ENCODE data around the gene UTS2B. TPM values are rescaled to one million over a fixed set of nuclear protein-coding genes. Genes with fewer than 3 reads are reported as not detected.

Gene UTS2B
- total RNA-seq, 1 experiment from 2014 or later, result not detected

DNA sequence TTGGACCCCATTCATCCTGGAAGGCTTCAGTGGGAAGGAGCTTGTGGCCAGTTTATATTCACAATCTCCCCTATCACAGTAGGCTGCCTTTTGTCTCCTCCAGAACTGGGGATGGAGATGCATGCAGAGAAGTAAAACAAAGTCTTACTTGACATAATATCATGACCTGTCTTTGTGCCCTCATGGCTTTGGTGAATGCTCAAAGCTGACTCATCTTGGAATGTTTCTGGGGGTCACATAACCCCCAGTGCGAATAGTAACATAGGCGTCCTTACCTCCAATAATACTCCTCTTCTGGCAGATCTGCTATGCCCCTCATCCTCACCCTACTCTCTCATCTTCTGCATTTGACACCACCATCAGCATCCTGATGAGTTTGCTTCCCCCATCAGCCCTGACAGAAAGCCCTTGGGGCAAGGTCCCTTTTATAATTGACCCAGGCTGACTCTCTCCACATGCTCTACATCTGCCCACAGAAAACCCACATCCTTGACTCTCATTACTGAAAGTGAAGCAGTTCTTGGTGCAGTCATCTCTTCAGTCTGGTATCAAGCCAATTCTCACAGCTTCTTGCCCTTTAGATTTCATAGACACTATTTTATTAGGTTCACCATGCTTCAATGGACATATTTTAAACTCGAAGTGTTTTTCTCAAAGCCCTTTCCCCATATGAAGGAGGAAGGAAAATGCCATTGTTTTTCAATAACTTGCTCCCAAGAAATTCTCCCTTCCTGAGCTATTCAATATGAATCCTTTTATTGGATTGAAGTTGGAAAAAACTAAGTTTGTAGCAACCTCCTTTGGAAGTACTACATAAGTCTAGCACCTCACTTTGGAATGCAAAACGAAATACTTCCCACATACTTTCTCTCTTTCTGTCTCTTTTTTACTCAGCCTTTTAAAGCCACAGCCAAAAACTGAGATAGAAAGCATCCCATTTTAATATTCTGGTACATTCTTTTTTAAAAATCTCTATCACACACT lies 94.7 kb downstream of the UTS2B start:
- DNase-seq (ENCODE audit: low read depth), result no peak
- in situ Hi-C loops (cut with HindIII; ENCODE audit: low pct_unique_long_range_greater_than_20kb, low sequenced_read_pairs), result no loop called here

GRCh38 chr3:191234216-191234615 lies 96.1 kb downstream of the UTS2B start:
- DNase-seq (ENCODE audit: low read depth), result no peak
- in situ Hi-C loops (cut with HindIII; ENCODE audit: low pct_unique_long_range_greater_than_20kb, low sequenced_read_pairs), result no loop called here

- no peak for DNase-seq (ENCODE audit: low read depth)
- in situ Hi-C loops (cut with HindIII; ENCODE audit: low pct_unique_long_range_greater_than_20kb, low sequenced_read_pairs), result no loop called here
These were observed 102.8 kb downstream of the UTS2B start for GRCh38 chr3:191227541-191227940.

GRCh38 chr3:191221638-191222037 lies 108.7 kb downstream of the UTS2B start:
- in situ Hi-C loops (cut with HindIII; ENCODE audit: low pct_unique_long_range_greater_than_20kb, low sequenced_read_pairs), result no loop called here
- no peak for DNase-seq (ENCODE audit: low read depth)

GRCh38 chr3:191220908-191221307 lies 109.4 kb downstream of the UTS2B start:
- DNase-seq (ENCODE audit: low read depth), result no peak
- in situ Hi-C loops (cut with HindIII; ENCODE audit: low pct_unique_long_range_greater_than_20kb, low sequenced_read_pairs), result no loop called here

DNA sequence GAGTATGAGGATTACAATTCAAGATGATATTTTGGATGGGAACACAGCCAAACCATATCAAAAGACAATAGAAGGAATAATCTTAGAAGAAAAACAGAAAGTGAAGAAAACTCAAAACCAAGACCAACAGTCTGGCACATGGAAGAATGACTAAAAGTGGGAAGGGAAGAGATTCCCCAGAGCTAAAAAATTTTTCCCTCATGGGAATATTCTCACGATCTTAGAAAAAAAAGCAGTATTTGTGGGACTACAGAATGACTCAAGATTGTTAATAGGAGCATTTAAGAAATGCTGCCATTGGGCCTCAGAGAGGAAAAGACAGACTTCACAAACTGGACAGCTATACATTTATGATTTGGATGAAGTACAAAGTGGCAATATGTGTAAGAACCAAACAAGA lies 113.0 kb downstream of the UTS2B start:
- no peak for DNase-seq (ENCODE audit: low read depth)
- in situ Hi-C loops (cut with HindIII; ENCODE audit: low pct_unique_long_range_greater_than_20kb, low sequenced_read_pairs), result no loop called here

Other genes with a start within 250 kb of the UTS2B start
- gene OSTN, start 131.3 kb downstream of the UTS2B start, total RNA-seq (2014; rRNA removed; shearing (Covaris generic); ENCODE audit: low replicate concordance), result 0.03 TPM in 1 of 2 replicates, not detected in the other
- 84.3 and 91.5 TPM in 2 replicates for gene CCDC50, start 1.1 kb downstream of the UTS2B start, total RNA-seq (2014; rRNA removed; shearing (Covaris generic); ENCODE audit: low replicate concordance)
- not detected in 2 replicates for gene PYDC2, start 130.6 kb upstream of the UTS2B start, total RNA-seq (2014; rRNA removed; shearing (Covaris generic); ENCODE audit: low replicate concordance)

Measured in Caki2 (cell line).